HG02840 (cell line): ENCODE measurements around the gene AXDND1.

Experiments
- ATAC-seq: cut with Tn5 transposase; IDR thresholded peaks from one replicate; pipeline ENCODE4 v1.9.1; 2021; ENCODE audit warnings: mild to moderate bottlenecking, moderate library complexity, moderate number of reproducible peaks; ENCODE audit not compliant: unreplicated experiment, low FRiP score

The AXDND1 gene

DNA sequence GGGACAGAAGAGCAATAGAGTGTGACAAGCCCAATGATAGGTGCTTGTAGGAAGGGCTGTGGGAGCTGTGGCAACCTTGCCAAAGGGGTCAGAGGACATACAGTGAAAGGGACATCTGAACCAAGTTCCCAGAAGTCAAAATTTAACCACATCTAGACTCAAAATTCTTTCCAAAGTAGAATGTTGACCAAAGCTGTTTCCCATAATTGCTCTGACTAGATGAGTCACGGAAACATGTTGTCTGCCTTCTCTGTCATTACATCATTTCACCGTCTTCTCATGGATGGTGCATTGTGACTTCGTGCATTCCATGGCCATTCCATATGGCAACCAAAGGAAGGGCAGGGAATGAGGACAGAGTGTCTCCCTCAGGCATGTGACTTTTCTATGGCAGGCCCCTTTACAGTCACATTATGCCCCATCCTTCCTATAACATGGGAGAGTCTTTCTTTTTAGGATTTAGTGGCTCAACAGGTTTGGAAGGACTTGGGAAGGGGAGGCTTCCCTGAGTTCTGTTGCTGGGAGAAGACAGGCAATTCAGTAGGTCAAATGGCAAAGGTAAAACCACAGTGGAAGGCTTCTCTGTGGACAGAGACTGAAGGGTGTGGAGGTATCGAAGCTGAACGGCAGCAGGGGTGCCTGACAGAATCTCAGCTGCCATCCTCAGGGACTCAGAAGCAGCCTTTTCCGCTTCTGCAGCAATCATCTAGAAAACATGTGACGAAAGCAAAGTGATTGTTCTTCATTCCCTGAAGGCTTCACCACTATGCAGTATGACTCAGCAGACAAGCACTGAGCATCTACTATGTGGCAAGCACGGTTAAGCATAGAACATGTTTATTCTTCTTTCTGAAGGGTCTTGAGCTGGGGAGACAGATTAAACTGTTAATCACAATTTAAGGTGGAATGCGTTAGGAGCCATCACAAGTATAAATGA is 185.2 kb downstream of the AXDND1 start:
- ATAC-seq, result no peak

DNA sequence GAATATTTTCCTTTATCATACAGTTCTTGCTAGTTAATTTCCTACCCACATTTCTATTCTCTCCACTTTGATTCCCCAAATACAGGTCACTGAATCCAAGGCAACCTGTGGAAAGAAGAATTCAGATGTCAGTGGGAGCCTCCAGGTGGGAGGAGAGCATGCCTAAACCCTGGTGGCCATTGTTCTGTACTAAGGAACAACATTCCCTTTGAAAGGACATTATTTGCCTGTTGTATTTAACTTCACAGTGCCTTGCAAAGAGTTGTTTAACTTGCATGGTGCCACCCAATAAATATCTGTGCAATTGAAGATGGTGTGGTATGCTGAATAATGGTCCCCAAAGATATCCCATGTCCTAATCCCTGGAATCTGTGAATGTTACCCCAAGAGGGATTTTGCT is 188.7 kb downstream of the AXDND1 start:
- ATAC-seq, result no peak

DNA sequence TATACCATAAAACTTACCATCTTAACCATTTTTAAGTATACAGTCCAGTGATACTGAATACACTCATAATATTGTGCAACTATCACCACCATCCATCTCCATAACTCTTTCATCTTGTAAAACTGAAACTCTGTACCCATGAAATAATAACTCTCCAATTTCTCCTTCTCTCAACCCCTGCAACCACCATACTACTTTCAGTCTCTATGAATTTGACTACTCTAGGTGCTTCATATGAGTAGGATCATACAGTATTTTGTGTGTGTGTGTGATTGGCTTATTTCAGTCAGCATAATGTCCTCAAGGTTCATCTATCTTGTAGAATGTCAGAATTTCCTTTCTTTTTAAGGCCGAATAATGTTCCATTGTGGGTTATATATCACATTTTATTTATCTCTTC is 192.3 kb downstream of the AXDND1 start:
- no peak for ATAC-seq

DNA sequence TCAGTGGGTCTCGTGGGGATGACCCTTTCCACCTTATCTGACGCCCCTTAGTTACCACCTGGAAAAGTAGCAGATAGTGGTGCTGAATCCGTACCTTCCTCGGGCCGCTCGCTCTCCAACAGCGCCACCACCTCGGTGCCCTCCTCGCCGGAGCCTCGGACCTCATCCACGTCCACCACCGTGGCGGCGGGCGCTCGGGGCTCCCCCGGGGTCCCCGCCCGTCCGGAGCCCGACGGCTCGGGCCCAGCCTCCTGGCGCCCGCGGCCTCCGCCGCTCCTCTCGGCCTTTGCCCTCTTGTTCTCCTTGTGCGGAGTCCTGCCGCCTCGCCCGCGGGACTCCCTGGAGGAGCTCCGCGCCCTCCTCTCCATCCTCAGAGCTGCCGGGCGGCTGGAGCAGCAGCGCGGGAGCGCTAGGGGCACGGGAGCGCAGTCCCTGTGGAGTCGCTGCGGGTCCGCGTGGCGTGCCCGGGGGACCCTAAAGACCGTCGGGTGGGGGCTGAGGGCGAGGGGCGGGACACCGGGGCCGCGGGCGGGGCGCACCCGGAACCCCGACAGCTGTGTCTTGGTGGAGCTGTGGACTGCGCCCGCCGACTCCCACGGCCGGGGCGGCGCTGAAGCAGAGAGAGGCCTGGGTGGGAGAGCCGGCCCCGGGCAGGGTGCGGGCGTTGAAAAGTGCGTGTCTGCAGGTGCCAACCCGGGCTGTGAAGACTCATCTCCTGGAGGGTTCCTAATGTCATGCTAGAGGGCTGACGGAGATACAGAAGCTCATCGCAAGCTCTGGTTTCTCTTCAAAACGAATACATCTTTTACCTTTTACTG is 209.9 kb downstream of the AXDND1 start, which contains the start of gene NPHS2:
NPHS2 (minus strand) TSS at position 452 of the 818 bp plus-strand sequence; CDS start at position 368, 84 bp downstream.
- ATAC-seq, result no peak

DNA sequence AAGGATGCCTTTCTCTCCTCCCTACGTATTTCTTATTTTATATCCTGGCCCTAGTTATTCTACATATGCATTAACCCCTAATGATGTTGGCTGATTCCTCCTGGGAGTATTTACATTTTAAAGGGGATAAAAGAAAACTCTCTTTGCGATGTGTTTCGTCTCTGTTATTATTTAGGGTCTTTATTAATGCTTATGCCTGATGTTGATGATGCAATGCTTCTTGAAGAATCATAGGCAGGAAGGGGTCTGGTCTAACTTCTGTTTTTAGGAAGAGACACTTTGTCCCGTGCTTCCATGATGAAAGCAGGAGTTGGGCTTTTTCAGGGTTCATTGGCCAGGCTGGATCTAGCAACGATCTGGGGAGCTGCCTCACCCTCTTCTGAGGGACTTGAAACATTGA is 210.7 kb downstream of the AXDND1 start:
- ATAC-seq, result no peak

DNA sequence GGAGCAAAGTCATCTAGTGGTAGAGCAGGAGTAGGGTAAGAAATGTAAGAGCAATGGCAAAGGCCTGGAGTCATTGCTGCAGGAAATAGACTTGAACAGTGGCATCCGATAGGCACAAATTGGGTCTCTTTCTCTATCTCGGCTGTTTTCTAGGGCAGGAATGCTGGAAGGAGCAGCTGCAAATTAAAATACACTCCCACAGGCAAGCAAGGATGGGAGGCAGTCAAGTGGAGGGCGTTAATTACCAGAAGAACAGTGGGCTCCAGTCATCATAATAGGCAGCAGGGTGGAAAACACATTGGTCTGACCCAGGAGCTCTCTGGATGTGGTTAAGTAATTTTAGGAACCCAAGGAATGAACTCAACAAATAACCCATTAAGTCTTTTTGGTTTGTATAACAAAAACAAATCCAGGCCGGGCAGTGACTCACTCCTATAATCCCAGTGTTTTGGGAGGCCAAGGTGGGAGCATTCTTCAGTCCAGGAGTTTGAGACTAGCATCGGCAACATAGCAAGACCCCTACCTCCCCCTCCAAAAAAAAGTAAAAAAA is 218.1 kb downstream of the AXDND1 start:
- no peak for ATAC-seq

DNA sequence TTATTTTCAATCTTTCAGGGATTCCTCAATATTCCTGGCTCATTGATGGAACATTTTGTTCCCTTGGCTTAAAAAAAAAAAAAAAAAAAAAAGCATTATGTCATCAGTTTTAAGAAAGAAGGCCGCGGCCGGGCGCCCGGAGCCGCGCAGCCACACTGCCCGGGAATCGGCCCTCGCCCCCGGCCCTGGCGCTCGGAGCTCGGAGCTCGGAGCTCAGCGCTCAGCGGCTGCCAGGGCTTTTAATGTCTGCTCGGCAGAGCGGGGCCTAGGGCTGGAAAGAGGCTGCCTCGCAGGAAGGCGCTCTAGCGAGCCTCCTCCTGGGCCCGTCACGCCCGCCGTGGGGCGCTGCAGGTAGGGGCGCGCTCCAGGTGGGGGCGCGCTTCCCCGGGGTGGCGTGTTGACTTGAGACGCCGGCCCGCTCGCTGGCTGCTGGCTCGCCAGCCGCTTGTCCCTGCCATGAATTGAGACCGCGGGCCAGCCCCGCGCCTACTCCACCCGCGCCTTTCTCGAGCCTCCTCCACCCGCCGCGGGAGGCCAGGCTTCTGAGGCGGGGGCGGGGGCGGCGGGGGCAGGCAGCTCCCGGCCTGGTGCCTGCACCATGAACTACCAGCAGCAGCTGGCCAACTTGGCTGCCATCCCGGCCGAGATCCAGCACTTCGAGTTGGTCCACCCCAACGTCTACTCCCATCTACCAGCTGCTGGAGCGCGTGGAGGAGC is 220.5 kb downstream of the AXDND1 start:
- ATAC-seq, result no peak

DNA sequence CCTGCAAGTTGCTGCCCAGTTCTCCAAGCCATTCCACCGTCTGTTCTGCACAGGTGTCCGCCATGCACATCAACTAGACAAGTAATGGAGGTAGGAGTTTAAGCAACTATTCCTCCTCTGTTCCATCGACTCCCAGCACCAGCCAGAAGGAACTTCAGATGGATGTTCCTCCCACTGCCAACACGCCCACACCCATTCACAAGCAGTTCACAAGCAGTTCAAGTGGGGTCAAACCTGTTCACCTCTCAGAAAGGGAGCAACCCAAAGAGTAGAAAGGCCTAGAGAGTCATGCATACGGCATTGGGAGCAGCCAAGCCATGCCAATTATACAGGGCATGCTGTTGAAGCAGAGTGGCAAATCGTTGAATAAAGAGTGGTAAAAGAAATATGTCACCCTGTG is 221.6 kb downstream of the AXDND1 start:
- ATAC-seq, result no peak

DNA sequence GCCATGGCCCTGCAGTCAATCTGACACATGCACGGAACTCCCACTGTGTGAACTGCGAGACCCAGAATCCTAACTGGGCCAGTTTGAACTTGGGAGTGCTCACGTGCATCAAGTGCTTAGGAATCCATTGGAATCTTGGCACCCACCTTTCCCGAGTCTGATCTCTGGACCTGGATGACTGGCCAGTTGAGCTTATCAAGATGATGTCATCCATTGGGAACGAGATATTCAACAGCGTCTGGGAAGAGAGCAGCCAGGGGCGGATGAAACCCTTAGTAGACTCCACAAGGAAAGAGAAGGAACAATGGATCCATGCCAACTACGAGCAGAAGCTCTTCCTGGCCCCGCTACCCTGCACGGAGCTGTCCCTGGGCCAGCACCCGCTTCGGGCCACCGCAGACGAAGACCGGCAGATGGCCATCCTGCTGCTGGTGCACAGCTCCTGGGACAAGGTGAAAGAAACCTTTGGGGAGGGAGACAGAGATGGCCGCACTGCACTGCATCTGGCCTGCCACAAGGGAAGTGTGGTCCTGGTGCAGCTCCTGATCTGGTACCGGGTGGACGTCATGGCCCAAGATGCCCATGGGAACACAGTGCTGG is 222.8 kb downstream of the AXDND1 start:
- ATAC-seq, result no peak

DNA sequence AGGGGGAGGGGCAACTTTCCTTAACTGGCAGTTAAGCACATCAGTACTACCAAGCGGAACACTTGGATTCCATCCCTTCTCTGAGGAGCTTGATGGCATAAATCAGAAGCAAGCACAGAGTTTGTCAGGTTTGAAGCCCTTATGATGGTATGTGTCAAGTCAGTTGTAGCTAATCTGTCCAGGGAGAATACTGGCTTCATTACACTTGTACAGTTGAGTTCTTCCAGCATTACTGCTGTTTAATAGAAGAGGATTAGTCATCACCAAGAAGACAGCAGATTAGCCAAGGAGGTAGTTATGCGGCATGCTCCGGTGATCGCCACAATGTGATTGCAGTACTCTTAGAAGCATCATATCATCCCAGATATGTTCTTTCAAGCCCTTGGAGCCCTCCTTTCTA is 223.7 kb downstream of the AXDND1 start:
- no peak for ATAC-seq

DNA sequence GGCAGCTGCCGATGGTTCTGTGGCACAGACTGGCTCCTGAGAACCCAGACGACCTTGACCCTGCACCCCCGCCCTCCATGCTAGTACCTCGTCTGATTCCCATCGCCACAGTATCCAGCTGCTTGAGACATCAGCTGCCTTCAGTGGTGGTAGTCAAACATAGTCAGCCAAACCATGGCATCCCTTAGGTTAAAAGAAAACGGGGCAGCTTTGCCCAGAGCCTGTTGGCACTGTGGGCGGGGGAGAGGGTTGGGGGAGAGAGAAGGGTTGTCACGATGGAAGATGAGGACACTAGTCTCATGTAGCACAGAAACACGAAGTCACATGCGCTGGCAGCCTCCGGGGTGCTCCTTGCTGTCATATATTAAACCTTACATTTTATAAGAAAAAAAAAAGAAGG is 224.9 kb downstream of the AXDND1 start:
- ATAC-seq, result no peak

DNA sequence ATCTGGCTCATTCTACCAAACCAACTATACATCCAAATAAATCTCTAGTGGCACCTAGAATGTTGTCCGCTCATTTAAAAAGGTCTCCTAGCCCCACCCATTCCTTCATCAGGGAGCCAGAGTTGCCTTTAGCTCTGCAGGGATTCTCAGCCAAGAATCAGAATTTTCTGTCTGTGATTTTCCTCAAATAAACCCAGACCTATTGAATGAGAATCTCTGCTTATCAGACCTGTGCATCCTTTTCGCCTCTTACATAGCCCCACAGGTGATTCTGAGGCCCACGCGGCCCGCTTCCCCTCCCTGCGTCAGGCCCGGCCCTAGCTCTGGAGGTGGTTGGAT is 225.5 kb downstream of the AXDND1 start:
- no peak for ATAC-seq

DNA sequence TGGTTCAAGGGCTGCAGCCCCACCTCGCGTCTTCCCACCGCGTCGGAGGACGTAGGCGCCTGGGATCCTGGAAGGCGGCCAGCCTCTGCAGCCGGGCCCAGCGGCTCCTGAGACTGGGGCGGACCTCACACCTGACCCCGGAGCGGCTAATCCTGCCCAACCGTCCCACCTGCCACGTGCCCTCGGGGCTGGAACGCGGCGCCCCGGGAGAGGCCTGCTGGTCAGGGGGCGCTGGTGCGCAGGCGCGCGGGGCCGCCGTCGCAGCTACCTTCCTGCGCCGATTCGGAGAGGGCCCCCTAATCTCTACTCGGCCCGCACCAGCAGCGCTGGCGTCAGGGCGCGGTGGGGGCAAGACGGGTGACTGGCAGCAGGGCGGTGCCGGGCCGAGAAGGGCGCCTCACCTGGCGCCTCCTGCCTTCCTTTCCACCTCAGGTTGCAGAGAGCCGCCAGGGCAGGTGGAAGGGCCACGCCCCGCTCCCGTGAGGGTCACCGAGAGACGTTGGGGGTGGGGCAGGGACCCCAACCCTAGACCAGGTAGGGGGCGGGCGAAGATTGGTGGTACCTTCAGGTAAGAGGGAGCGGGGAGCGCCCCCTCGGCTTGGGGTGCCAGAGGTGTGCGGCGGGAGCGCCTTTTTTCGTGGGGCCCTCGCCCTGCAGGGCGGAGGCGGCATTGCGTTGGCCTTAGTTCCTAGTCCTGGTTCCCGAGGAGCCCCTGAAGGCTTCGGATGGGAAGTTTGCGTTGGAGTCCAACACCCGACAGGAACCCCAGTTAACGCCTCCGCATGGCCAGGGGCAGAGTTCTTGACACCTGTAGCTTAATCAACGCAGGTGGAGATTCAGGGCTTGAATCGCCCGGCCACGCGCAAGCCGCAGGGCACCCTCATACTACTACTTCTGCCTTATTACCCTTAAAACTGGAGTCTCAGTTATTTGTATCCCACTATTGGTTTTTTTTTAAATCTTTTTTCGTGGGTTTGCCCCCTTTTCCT is 226.1 kb downstream of the AXDND1 start, which contains the start of gene TDRD5:
TDRD5 (plus strand) TSS at position 241 of the 989 bp plus-strand sequence. CDS start 784 bp downstream, outside the sequence.
- no peak for ATAC-seq

DNA sequence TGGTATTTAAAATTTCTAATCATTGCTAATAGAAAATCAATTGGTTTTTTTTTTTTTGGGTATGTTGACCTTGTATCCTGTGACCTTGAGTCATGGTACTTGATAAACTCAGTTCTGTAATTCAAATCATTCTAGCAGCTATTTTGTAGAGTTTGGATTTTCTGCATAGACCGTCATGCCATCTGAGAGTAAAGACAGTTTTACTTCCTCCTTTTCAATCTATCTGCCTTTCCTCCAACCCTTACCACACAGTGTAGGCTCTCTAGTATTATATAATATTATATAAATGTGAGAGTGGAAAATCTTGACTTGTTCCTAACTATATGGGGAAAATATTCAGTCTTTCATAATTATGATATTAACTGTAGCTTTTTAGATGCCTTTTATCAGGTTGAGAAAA is 232.9 kb downstream of the AXDND1 start:
- no peak for ATAC-seq

DNA sequence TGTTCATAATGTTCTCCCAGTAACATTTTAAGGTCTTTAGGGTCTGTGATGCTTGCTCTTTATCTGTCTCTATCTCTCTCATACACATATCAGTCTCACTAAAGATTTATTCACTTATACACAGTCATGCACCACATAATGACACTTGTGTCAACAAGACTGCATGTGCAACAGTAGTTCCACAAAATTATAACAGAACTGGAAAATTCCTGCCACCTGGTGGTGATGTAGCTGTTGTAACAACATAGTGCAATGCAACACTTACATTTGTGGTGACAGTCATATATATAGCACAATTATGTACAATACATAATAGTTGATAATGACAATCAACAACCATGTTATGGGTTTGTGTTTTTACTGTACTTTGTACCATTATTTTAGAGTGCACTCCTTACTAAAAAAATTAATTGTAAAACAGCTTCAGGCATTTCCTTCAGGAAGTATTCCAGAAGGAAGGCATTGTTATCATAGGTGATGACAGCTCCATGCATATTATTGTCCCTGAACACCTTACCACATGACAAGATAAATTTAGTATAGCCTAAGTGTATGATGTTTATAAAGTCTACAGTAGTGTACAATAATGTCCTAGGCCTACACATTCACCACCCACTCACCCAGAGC is 234.0 kb downstream of the AXDND1 start:
- no peak for ATAC-seq

DNA sequence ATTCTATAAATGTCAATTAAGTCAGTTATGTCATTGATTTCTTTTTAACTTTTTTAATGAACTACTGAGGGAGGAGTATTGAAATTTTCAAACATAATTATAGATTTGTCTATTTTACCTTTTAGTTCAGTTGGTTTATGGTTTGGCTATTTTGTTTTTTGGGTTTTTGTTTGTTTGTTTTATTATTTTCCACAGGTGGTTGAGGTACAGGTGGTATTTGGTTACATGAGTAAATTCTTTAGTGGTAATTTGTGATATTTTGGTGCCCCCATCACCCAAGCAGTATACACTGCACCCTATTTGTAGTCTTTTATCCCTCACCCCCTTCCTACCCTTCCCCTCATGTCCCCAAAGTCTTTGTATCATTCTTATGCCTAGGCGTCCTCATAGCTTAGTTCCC is 235.3 kb downstream of the AXDND1 start:
- ATAC-seq, result no peak
